Large intestine (tissue), 12 donors: ENCODE measurements around the gene MEGF10. TPM values are rescaled to one million over a fixed set of nuclear protein-coding genes. Genes with fewer than 3 reads are reported as not detected.
"Not testable (repeated sequence)": the region's sequence is repeated elsewhere in the genome, so short reads cannot be mapped to it uniquely, and the experiment has no call there.

Experiments used
- DNase-seq, 2 donors: peaks; one replicate each; pipeline versions ENCODE4 v3.0.0 to v3.0.0-alpha.2; 2013
- H3K27ac ChIP-seq: one replicate; pipeline ENCODE4 v1.5.1; 2013; ENCODE audit warnings: low read length
- H3K27me3 ChIP-seq: 2 replicates; pipeline ENCODE4 v1.6.1; 2013; ENCODE audit warnings: low read length; ENCODE audit not compliant: control insufficient read depth, insufficient read depth
- H3K36me3 ChIP-seq: 2 replicates; pipeline ENCODE4 v1.6.1; 2013; ENCODE audit warnings: low read length; ENCODE audit not compliant: control insufficient read depth, insufficient read depth
- H3K4me1 ChIP-seq: one replicate; pipeline ENCODE4 v1.6.1; 2013; ENCODE audit warnings: low read length; ENCODE audit not compliant: control insufficient read depth, insufficient read depth
- H3K4me3 ChIP-seq: one replicate; pipeline ENCODE4 v1.5.1; 2013; ENCODE audit warnings: low read length
- H3K9me3 ChIP-seq: one replicate; pipeline ENCODE4 v1.6.1; 2013; ENCODE audit warnings: mild to moderate bottlenecking, low read depth, low read length, moderate library complexity; ENCODE audit not compliant: control insufficient read depth
- WGBS: methylation state at CpG from one replicate; pipeline ENCODE4 v1.1.5; 2013; ENCODE audit warnings: low lambda C conversion rate; ENCODE audit not compliant: insufficient coverage; 5-methylcytosine and 5-hydroxymethylcytosine counted together
- long read RNA-seq, 11 donors: transcript quantifications; one replicate each; lab custom pipeline, GENCODE V29; 2026
- polyA plus RNA-seq: library from polyadenylated mRNA; unstranded; fragments of 120-200 nt; gene quantifications from one replicate; pipeline ENCODE4 v1.2.1, GENCODE V29; 2013

Gene MEGF10
- polyA plus RNA-seq, result 1.3 TPM
- long read RNA-seq, donor 1, result 0 reads
- long read RNA-seq, donor 2, result 0 reads
- long read RNA-seq, donor 3, result 0 reads
- long read RNA-seq, donor 4, result 0 reads
- long read RNA-seq, donor 5, result 0 reads
- long read RNA-seq, donor 6, result 0 reads
- long read RNA-seq, donor 7, result 0 reads
- long read RNA-seq, donor 8, result 0 reads
- long read RNA-seq, donor 9, result 0 reads
- long read RNA-seq, donor 10, result 0 reads
- long read RNA-seq, donor 11, result 0 reads

DNA sequence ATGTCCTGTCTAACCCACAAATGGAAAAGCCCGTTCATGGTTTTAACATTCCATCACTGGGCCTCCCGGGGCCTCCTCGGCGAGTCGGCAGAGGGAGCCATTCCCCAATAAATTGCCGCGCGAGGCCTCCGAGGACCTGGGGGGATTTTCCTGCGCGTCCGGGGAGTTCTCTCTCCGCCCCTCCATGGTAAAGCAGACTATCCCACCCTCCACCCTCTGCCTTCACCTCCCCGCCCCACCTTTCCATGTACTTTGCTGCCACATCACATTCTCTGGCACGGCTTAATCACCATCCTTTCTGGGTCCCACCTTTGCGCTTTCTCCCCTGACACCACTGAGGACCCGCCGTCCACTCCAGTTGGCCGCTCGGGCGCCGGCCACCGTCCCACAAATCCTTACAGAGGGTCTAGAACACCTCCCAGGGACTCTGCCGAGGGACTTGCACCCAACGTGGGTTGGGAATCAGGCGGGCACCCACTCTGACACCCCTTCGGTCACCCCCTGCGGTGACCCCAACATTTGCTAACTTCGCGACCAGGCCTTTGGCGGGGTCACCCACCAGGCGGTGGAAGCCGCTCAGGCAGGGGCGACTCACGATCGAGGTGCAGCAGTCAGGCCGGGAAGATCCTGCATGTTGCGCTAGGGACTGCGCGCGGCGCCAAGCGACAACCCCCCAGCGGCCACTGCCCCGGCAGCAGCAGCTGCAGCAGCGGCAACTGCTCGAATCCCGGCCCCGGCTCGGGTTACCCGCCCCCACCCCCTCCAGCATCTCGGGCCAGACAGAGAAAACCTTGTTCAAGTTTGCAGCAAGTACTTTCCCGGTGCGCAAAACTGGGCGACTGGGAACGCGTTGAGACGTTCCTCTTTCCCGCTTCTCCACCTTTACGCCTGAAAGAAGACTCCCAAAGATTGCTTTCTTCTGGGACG lies at the start of gene MEGF10:
MEGF10 (plus strand) TSS at position 778 of the 927 bp plus-strand sequence. CDS start 40,513 bp downstream, outside the sequence.
- H3K36me3 ChIP-seq, result no peaks in the 10 kb centered on the region
- peaks cover 4% of the 10 kb centered on the region for H3K4me1 ChIP-seq
- peak within 1 kb of the TSS; percentile 46 for H3K4me3 ChIP-seq
- H3K9me3 ChIP-seq, result no peaks in the 10 kb centered on the region
- peaks cover 18% of the 10 kb centered on the region for H3K27me3 ChIP-seq
- DNase-seq, result peak; percentile 18 to 48
- 0% methylated on average over 1 of the region's 61 CpGs for WGBS
- no peak within 1 kb of the TSS for H3K27ac ChIP-seq

DNA sequence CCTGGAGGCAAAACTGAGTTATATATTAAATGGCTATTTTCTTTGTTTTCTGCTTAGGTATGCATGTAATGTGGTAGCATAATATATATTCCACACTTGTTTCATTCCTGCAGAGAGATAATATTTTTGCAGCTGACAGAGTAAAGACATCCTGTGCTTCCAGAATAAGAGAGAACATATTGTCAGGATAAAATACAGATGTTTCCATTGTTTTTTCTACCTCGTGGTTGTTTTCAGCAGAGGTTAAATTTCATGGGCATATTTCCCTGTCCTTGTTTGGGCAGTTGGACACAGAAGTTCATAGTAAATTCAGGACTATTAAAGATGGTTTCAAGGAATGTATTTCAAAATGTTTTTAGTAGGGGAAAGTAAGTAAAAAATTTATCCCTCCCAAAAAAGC lies 47.6 kb upstream of the MEGF10 start:
- DNase-seq, result no peak
- Histone ChIP-seq H3K4me3 (no peak overlapping the region), H3K27ac (no peak overlapping the region), H3K4me1 (no peaks in the 10 kb centered on the region), H3K36me3 (no peaks in the 10 kb centered on the region), H3K9me3 (no peaks in the 10 kb centered on the region), H3K27me3 (no peaks in the 10 kb centered on the region)
- WGBS, result no CpG with 5 or more reads among the region's 1 CpG

- no peak for DNase-seq
These were observed 35.8 kb upstream of the MEGF10 start for GRCh38 chr5:127254729-127255284.

GRCh38 chr5:127256886-127257597 lies 33.6 kb upstream of the MEGF10 start:
- H3K27ac ChIP-seq, result no peak overlapping the region
- H3K4me3 ChIP-seq, result no peak overlapping the region
- peak in 1 of 2 donors; percentile 6 for DNase-seq
- no peaks in the 10 kb centered on the region for H3K27me3 ChIP-seq
- H3K36me3 ChIP-seq, result no peaks in the 10 kb centered on the region
- no peaks in the 10 kb centered on the region for H3K4me1 ChIP-seq
- H3K9me3 ChIP-seq, result no peaks in the 10 kb centered on the region
- 63% methylated on average over 1 of the region's 2 CpGs for WGBS

More at GRCh38 chr5:127254729-127255284, 35.8 kb upstream of the MEGF10 start:
- H3K27me3 ChIP-seq, result no peaks in the 10 kb centered on the region
- no peaks in the 10 kb centered on the region for H3K4me1 ChIP-seq
- no peaks in the 10 kb centered on the region for H3K9me3 ChIP-seq
- H3K36me3 ChIP-seq, result no peaks in the 10 kb centered on the region
- H3K4me3 ChIP-seq, result no peak overlapping the region
- H3K27ac ChIP-seq, result no peak overlapping the region
- WGBS, result no CpG with 5 or more reads among the region's 3 CpGs

DNA sequence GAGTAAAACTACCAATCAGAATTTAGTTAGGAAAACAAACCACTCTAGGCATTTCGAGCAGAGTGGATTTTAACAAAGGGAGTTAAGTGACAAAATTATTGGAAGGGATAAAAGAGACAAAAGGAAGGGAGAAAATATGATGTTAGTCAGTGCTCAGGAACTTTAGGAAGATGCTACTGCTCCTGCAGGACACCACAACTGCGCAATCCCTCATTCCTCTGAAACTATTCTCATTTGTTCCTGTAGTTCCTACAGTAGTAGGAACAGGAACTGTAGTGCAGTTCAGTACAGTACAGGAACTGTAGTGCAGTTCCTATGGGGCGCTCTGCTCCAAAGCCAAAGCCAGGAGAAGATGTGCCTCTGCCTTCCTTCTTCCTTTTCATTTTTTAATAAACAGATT lies 29.9 kb upstream of the MEGF10 start:
- WGBS, result 87% methylated on average over 3 of the region's 3 CpGs

DNA sequence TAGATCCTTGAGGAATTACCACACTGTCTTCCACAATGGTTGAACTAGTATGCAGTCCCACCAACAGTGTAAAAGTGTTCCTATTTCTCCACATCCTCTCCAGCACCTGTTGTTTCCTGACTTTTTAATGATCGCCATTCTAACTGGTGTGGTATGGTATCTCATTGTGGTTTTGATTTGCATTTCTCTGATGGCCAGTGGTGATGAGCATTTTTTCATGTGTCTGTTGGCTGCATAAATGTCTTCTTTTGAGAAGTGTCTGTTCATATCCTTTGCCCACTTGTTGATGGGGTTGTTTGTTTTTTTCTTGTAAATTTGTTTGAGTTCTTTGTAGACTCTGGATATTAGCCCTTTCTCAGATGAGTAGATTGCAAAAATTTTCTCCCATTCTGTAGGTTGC lies 25.1 kb upstream of the MEGF10 start:
- H3K27ac ChIP-seq, H3K9me3 ChIP-seq, DNase-seq, H3K27me3 ChIP-seq, H3K4me1 ChIP-seq, H3K4me3 ChIP-seq, H3K36me3 ChIP-seq: not testable (repeated sequence)
- WGBS, result no CpG with 5 or more reads among the region's 1 CpG

More for the DNA sequence above, 29.9 kb upstream of the MEGF10 start:
- Histone ChIP-seq H3K27ac (no peak overlapping the region), H3K9me3 (no peaks in the 10 kb centered on the region), H3K4me3 (no peak overlapping the region), H3K27me3 (no peaks in the 10 kb centered on the region), H3K4me1 (no peaks in the 10 kb centered on the region), H3K36me3 (no peaks in the 10 kb centered on the region)
- DNase-seq, result no peak

GRCh38 chr5:127268342-127268741 lies 22.3 kb upstream of the MEGF10 start:
- H3K27me3 ChIP-seq, H3K9me3 ChIP-seq, H3K36me3 ChIP-seq, H3K4me3 ChIP-seq, H3K27ac ChIP-seq, DNase-seq, H3K4me1 ChIP-seq: not testable (repeated sequence)
- no CpG with 5 or more reads among the region's 9 CpGs for WGBS

- not testable (repeated sequence) for H3K27ac ChIP-seq, H3K36me3 ChIP-seq, DNase-seq, H3K4me3 ChIP-seq, H3K9me3 ChIP-seq, H3K27me3 ChIP-seq, H3K4me1 ChIP-seq
- WGBS, result 100% methylated on average over 3 of the region's 4 CpGs
These were observed 19.9 kb upstream of the MEGF10 start for GRCh38 chr5:127270713-127271112.

DNA sequence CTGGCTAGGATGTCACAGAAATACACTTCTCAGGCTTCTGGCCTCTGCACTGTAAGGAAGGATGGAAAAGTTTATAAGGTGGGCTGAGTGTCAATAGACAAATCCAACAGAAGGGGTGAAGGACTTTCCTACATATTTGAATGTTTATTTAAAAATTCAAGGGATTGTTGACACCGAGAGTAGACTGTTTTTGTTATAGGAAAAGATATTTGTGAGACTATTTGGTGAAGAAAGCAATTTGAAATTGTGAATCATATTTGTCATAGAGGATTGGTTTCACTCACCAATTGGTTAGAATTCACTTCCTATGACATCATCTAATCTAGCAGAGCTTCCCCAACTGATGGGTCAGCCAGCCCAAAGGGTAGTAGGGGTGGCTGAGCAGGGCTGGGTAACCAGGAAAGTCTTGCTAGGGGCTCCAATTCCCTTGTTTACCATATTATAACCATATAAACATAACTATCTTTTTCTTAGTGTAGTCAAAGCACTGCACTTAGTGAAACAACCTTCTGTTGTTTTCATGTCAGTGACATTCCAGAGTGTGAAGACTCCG lies 14.9 kb upstream of the MEGF10 start:
- peaks cover 3% of the 10 kb centered on the region for H3K27me3 ChIP-seq
- no peaks in the 10 kb centered on the region for H3K36me3 ChIP-seq
- no peak for DNase-seq
- no peaks in the 10 kb centered on the region for H3K4me1 ChIP-seq
- no peaks in the 10 kb centered on the region for H3K9me3 ChIP-seq
- H3K27ac ChIP-seq, result no peak overlapping the region
- no peak overlapping the region for H3K4me3 ChIP-seq
- WGBS, result 50% methylated on average over 1 of the region's 2 CpGs
